Subcutaneous abdominal adipose tissue (tissue), 5 donors: Measurements from ENCODE around the gene ASCC1.

Experiments used
- H3K27ac ChIP-seq: one replicate; pipeline ENCODE4 v1.7.0; 2013; ENCODE audit warnings: low read depth, mild to moderate bottlenecking, inconsistent platforms, low read length, moderate library complexity
- H3K27me3 ChIP-seq, 5 donors: one replicate each; pipeline ENCODE4 v1.7.0; 2013; ENCODE audit warnings: low read length in 5 of 5, inconsistent platforms in 1 of 5; ENCODE audit not compliant: control insufficient read depth in 5 of 5, insufficient read depth in 4 of 5
- H3K36me3 ChIP-seq, 5 donors: one replicate each; pipeline ENCODE4 v1.7.0; 2013; ENCODE audit warnings: low read length in 5 of 5; ENCODE audit not compliant: control insufficient read depth in 5 of 5, insufficient read depth in 5 of 5
- H3K4me1 ChIP-seq, 5 donors: one replicate each; pipeline ENCODE4 v1.7.0; 2013; ENCODE audit warnings: low read length in 5 of 5, mild to moderate bottlenecking in 3 of 5, moderate library complexity in 1 of 5; ENCODE audit not compliant: control insufficient read depth in 5 of 5, insufficient read depth in 5 of 5
- H3K4me3 ChIP-seq, 5 donors: one replicate each; pipeline ENCODE4 v1.7.0; 2013; ENCODE audit warnings: low read length in 5 of 5, low read depth in 1 of 5
- H3K9ac ChIP-seq, 5 donors: one replicate each; pipeline ENCODE4 v1.7.0; 2013; ENCODE audit warnings: low read length in 5 of 5, mild to moderate bottlenecking in 4 of 5, moderate library complexity in 3 of 5
- H3K9me3 ChIP-seq, 5 donors: one replicate each; pipeline ENCODE4 v1.7.0; 2013; ENCODE audit warnings: low read length in 5 of 5; ENCODE audit not compliant: control insufficient read depth in 5 of 5
- donor health status: healthy.
- donor health status: healthy.
- donor health status: healthy.
- donor health status: healthy.
- donor health status: healthy.

ASCC1 gene

GRCh38 chr10:72204296-72204695, 11.8 kb downstream of the ASCC1 start:
- no peaks in the 10 kb centered on the region for H3K27me3 ChIP-seq
- H3K36me3 ChIP-seq, result peaks cover 10 to 49% (median 26%) of the 10 kb centered on the region in 5 donors
- H3K4me1 ChIP-seq, result no peaks in the 10 kb centered on the region
- no peak overlapping the region for H3K9ac ChIP-seq
- H3K27ac ChIP-seq, result no peak overlapping the region
- no peaks in the 10 kb centered on the region for H3K9me3 ChIP-seq
- no peak overlapping the region for H3K4me3 ChIP-seq

- no peaks in the 10 kb centered on the region for H3K9me3 ChIP-seq
- H3K27me3 ChIP-seq, result no peaks in the 10 kb centered on the region
- peaks cover 13 to 33% (median 21%) of the 10 kb centered on the region in 5 donors for H3K36me3 ChIP-seq
- no peak overlapping the region for H3K9ac ChIP-seq
- no peak overlapping the region for H3K4me3 ChIP-seq
- peaks cover 0 to 4% (median 0%) of the 10 kb centered on the region in 5 donors for H3K4me1 ChIP-seq
- H3K27ac ChIP-seq, result no peak overlapping the region
Measured at GRCh38 chr10:72201293-72201692, 14.8 kb downstream of the ASCC1 start.

DNA sequence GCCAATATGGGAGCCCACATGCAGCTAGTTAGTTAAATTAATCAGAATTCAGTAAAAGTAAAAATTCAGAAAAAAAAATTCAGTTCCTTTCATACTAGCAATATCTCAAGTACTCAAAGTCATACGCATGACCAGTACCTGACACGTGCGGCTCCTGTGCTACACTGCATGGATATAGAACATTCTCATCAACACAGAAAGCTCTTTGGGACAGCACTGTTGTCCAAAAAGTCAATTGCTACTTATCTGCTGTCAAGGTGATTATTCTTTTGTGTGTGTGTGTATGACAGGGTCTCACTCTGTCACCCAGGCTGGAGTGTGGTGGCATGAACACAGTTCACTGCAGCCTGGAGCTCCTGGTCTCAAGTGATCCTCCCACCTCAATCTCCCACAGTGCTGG, 15.2 kb downstream of the ASCC1 start:
- Histone ChIP-seq H3K4me3 (no peak overlapping the region), H3K9ac (no peak overlapping the region), H3K27me3 (no peaks in the 10 kb centered on the region), H3K27ac (no peak overlapping the region), H3K36me3 (peaks cover 13 to 36% (median 21%) of the 10 kb centered on the region in 5 donors), H3K9me3 (no peaks in the 10 kb centered on the region), H3K4me1 (peaks cover 0 to 4% (median 0%) of the 10 kb centered on the region in 5 donors)

GRCh38 chr10:72194949-72195348, 21.1 kb downstream of the ASCC1 start:
- no peak overlapping the region for H3K9ac ChIP-seq
- H3K9me3 ChIP-seq, result no peaks in the 10 kb centered on the region
- peaks cover 9 to 25% (median 15%) of the 10 kb centered on the region in 5 donors for H3K36me3 ChIP-seq
- peaks cover 0 to 4% (median 0%) of the 10 kb centered on the region in 5 donors for H3K4me1 ChIP-seq
- no peak overlapping the region for H3K27ac ChIP-seq
- H3K27me3 ChIP-seq, result no peaks in the 10 kb centered on the region
- no peak overlapping the region for H3K4me3 ChIP-seq

DNA sequence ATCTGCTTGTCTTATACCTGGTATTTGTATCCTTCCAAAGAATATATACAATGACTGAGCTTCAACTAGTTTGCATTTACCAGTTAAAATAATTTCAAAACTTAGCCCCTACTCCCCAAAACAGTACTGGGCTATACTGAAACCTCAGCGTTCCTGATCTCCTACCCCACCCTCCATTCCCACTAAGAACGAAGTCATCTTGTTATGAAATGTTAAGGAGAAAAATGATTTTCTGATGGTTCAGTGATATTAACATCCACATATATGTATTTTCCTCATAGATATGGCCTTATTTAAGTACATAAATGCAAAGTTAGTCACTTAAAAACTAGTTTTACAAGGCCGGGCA, 29.1 kb downstream of the ASCC1 start:
- Histone ChIP-seq H3K9me3 (no peaks in the 10 kb centered on the region), H3K4me1 (peaks cover 0 to 13% (median 12%) of the 10 kb centered on the region in 5 donors), H3K9ac (peak overlapping the region in 4 of 5 donors; percentile 53 to 64 (median 54)), H3K27ac (peak overlapping the region; percentile 74), H3K27me3 (no peaks in the 10 kb centered on the region), H3K36me3 (peaks cover 0 to 9% (median 4%) of the 10 kb centered on the region in 5 donors), H3K4me3 (peak overlapping the region; percentile 37 to 56 (median 42))

GRCh38 chr10:72186258-72186981, 29.7 kb downstream of the ASCC1 start:
- Histone ChIP-seq H3K4me1 (peaks cover 0 to 13% (median 12%) of the 10 kb centered on the region in 5 donors), H3K36me3 (peaks cover 0 to 10% (median 7%) of the 10 kb centered on the region in 5 donors), H3K9me3 (no peaks in the 10 kb centered on the region), H3K9ac (peak overlapping the region; percentile 9 to 64 (median 54)), H3K27ac (peak overlapping the region; percentile 74), H3K27me3 (no peaks in the 10 kb centered on the region), H3K4me3 (peak overlapping the region; percentile 37 to 56 (median 42))

DNA sequence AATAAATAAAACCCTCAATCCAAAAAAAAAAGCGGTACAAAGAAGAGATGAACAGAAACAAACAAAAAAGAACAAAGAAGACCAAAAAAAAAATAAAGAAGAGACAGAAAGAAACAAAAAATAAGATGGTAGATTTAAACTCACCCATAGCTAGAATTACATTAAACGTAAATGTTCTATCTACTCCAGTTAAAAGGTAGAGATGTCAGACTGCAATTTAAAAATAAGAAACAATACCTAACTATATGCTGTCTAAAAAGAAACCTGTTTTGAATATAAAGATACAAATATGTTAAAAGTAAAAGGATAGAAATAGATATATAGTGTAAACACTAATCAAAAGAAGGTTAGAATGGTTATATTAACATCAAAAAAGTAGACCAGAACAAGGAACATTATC, 31.9 kb downstream of the ASCC1 start:
- H3K4me1 ChIP-seq, result peaks cover 0 to 13% (median 12%) of the 10 kb centered on the region in 5 donors
- H3K9me3 ChIP-seq, result no peaks in the 10 kb centered on the region
- H3K36me3 ChIP-seq, result peaks cover 0 to 7% (median 3%) of the 10 kb centered on the region in 5 donors
- no peak overlapping the region for H3K27ac ChIP-seq
- no peak overlapping the region for H3K4me3 ChIP-seq
- no peak overlapping the region for H3K9ac ChIP-seq
- H3K27me3 ChIP-seq, result no peaks in the 10 kb centered on the region

DNA sequence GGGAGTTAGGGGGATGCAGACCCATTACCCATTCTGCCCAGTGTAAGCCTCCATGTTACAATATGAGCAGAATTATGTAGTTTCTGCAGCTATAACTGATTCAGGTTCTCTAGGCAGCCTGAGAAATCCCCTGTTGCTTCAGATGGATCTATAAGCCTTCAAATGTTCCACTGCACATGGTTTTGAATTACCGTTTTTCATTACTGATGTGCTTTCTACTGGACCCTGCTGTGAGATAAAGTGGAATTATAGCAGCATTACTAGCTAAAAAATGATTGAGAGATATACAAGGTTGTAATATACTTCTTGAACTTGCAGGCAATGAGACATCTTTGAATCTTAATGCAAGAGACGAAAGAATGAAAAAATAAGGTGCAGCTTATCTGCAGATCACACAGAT, 38.6 kb downstream of the ASCC1 start:
- H3K36me3 ChIP-seq, result peaks cover 8 to 17% (median 11%) of the 10 kb centered on the region in 5 donors
- no peak overlapping the region for H3K9ac ChIP-seq
- H3K27me3 ChIP-seq, result no peaks in the 10 kb centered on the region
- no peak overlapping the region for H3K27ac ChIP-seq
- H3K4me3 ChIP-seq, result no peak overlapping the region
- H3K4me1 ChIP-seq, result peaks cover 0 to 11% (median 0%) of the 10 kb centered on the region in 5 donors
- no peaks in the 10 kb centered on the region for H3K9me3 ChIP-seq

- Histone ChIP-seq H3K9me3 (no peaks in the 10 kb centered on the region), H3K27me3 (no peaks in the 10 kb centered on the region), H3K36me3 (peaks cover 5 to 15% (median 11%) of the 10 kb centered on the region in 5 donors), H3K4me3 (no peak overlapping the region), H3K4me1 (peaks cover 0 to 15% (median 6%) of the 10 kb centered on the region in 5 donors), H3K9ac (no peak overlapping the region), H3K27ac (no peak overlapping the region)
Measured at GRCh38 chr10:72176701-72177100, 39.4 kb downstream of the ASCC1 start.

DNA sequence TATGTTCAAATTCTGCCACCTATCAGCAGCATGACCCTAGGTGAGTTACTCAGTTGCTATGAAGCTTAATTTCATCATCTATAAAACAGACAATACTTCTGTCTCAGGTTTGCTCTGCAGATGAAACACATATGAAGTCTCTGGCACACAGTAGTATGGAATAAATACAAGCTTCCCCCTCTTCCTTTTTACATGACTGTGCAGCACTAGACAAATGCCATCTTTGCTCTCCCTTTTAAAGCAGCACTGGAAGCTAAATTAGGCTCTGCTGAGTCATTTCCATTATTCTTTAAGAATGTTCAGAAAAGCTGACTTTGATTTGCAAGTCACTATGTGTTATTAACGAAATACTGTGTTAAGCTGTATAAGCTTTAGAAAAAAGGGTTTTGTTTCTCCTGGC, 40.9 kb downstream of the ASCC1 start:
- Histone ChIP-seq H3K4me3 (no peak overlapping the region), H3K27me3 (no peaks in the 10 kb centered on the region), H3K27ac (no peak overlapping the region), H3K36me3 (peaks cover 5 to 15% (median 11%) of the 10 kb centered on the region in 5 donors), H3K4me1 (peaks cover 0 to 15% (median 6%) of the 10 kb centered on the region in 5 donors), H3K9me3 (no peaks in the 10 kb centered on the region), H3K9ac (no peak overlapping the region)
